ENCODE data around the gene EVI5. TPM values are rescaled to one million over a fixed set of nuclear protein-coding genes. Genes with fewer than 3 reads are reported as not detected.

EVI5 gene
- total and polyA plus RNA-seq, 4 experiments from 2014 or later: 0.16 to 1.7 (median 0.57) TPM

Other genes with a start within 250 kb of the EVI5 start
- gene RPL5, start 46.9 kb upstream of the EVI5 start, total RNA-seq: 1,000 to 10,000 TPM; 1,501 to 1,588 TPM
- gene RPL5, start 46.9 kb upstream of the EVI5 start, polyA plus RNA-seq: 1,000 to 10,000 TPM; 1,927 to 2,646 TPM
- gene DIPK1A, start 176.4 kb upstream of the EVI5 start, total RNA-seq: 10 to 100 TPM; 14.5 to 15.8 TPM
- 10 to 100 TPM; 24.0 to 29.1 TPM for gene DIPK1A, start 176.4 kb upstream of the EVI5 start, polyA plus RNA-seq